ENCODE measurements around the gene DYNLT4.

DNA sequence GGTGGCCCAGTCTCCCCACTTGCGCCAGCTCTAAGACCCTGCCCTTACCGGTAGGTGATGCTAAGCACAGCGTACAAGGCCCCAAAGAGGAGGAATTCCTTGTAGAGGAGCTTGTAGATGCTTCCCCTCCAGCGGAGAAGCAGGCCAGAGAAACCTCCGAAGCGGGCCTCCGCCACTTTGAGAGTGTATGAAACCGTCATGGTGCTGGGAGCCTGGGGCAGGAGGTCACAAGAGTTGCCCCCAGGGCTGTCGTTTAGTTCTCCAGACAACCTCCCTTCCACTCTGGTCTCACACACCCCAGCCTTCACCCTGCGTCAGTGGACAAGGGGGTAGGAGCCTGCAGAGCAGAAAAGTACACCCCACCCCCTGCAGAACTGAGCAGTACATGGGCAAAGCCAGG is 19.6 kb downstream of the DYNLT4 start:
- TF ChIP-seq, protein P1, sequence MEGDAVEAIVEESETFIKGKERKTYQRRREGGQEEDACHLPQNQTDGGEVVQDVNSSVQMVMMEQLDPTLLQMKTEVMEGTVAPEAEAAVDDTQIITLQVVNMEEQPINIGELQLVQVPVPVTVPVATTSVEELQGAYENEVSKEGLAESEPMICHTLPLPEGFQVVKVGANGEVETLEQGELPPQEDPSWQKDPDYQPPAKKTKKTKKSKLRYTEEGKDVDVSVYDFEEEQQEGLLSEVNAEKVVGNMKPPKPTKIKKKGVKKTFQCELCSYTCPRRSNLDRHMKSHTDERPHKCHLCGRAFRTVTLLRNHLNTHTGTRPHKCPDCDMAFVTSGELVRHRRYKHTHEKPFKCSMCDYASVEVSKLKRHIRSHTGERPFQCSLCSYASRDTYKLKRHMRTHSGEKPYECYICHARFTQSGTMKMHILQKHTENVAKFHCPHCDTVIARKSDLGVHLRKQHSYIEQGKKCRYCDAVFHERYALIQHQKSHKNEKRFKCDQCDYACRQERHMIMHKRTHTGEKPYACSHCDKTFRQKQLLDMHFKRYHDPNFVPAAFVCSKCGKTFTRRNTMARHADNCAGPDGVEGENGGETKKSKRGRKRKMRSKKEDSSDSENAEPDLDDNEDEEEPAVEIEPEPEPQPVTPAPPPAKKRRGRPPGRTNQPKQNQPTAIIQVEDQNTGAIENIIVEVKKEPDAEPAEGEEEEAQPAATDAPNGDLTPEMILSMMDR (optimal IDR thresholded peaks at IDR 0.05 in 1 of 3, IDR thresholded peaks at IDR 0.05 in 1 of 3, conservative IDR thresholded peaks at IDR 0.05 in 1 of 3; ENCODE audit: extremely low read depth in 1 of 3, insufficient read depth in 2 of 3, low read length in 3 of 3), result no peak
- TF ChIP-seq EZH2 (IDR thresholded peaks at IDR 0.05; ENCODE audit: low read length), result no peak
